Activated CD8-positive, alpha-beta memory T cell treated with anti-CD3 and anti-CD28 coated beads, Interleukin-2, amount 50 U/mL, for 1 hour (primary cell): Measurements from ENCODE around the gene FAM200A.
A peak's percentile ranks its signal among the peaks of the same experiment; 100 is the strongest.
"Not testable (repeated sequence)": the region's sequence is repeated elsewhere in the genome, so short reads cannot be mapped to it uniquely, and the experiment has no call there.

ENCODE experiments used
- DNase-seq: peaks from one replicate; pipeline ENCODE4 v3.0.0-alpha.2; 2020; ENCODE audit errors: extremely low read depth

Gene FAM200A

DNA sequence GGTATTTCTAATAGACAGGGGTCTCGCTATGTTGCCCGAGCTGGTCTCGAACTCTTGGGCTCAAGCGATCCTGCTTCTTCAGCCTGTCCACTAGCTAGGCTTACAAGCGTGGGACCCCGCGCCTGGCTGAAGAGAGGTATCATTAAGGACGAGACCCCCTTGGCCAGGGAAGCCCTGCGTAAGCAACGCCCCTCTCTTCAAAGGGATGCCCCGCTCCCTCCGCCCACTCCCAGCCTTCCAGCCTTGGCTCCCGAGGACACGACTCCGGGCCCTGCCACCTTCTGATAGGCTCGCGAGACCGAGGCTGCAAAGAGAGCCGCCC is 47.7 kb downstream of the FAM200A start:
- DNase-seq: no peak

GRCh38 chr7:99501236-99501635 is 50.7 kb downstream of the FAM200A start:
- DNase-seq: not testable (repeated sequence)

GRCh38 chr7:99500637-99501009 is 51.3 kb downstream of the FAM200A start:
- no peak for DNase-seq

DNA sequence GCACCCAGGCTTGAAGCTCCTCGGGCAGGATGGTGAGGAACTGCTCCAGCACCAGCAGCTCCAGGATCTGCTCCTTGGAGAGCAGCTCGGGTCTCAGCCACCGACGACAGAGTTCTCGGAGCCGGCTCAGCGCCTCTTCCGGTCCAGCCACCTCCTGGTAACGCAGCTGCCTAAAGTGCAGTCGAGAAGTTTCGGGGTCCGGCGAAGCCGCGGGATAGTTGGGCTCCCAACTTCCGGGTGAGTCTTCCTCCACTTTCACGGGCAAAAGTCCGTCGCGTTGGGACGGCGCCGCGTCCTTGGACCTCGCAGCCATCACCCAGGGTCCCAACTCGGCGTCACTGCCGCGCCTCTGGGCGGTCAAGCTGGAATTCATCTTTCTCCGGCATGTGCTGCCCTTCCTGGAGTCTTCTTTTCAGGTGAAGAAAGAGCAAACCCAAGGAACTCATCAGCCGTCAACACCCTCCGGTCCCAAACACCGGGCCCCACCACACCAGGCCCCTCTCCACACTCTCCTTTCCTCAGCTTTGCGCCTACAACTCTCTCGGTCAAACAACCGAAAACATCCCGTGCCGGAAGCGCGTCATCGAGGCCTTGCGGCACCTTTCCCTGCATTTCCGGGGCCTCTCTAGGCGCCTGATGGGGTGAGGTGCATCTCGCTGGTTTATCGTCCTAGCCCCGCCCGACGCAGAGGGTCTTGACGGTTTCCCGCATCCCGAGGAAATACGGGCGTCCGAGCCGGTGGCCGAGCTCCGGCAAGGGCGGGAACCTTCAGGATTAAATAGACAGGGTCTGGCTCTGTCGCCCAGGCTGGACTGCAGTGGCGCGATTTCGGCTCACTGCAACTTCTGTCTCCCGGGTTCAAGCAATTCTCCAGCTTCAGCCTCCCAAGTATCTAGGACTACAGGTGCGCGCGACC is 51.9 kb downstream of the FAM200A start, which contains the start of gene ZNF394:
ZNF394 (minus strand) TSS at position 561 of the 916 bp plus-strand sequence; CDS start at position 373, 188 bp downstream.
- DNase-seq: peak; percentile 70

GRCh38 chr7:99499371-99499720 is 52.6 kb downstream of the FAM200A start:
- no peak for DNase-seq

GRCh38 chr7:99498546-99498944 is 53.4 kb downstream of the FAM200A start:
- DNase-seq: no peak

- DNase-seq: no peak
Observed at GRCh38 chr7:99497766-99498545, 54.0 kb downstream of the FAM200A start.
